T-helper 22 cell (primary cell): ENCODE measurements around the gene DCTN1.
"Not testable (repeated sequence)": the region's sequence is repeated elsewhere in the genome, so short reads cannot be mapped to it uniquely, and the experiment has no call there.

Experiments used
- DNase-seq: peaks from one replicate; pipeline ENCODE4 v3.0.0-alpha.2; 2020; ENCODE audit warnings: low read depth

DCTN1 gene

GRCh38 chr2:74379851-74380789, at the start of gene DCTN1:
Gene DCTN1 (minus strand): TSS chr2:74380311. CDS start chr2:74380037, 274 bp downstream.
- no peak for DNase-seq

- no peak for DNase-seq
These were observed 48.6 kb upstream of the DCTN1 start for GRCh38 chr2:74428675-74429074.

- no peak for DNase-seq
These were observed 47.4 kb upstream of the DCTN1 start for GRCh38 chr2:74427551-74427950.

- no peak for DNase-seq
These were observed 46.2 kb upstream of the DCTN1 start for GRCh38 chr2:74426181-74426758.

- DNase-seq: no peak
These were observed 45.4 kb upstream of the DCTN1 start for GRCh38 chr2:74425523-74425922.

- DNase-seq: no peak
These were observed 44.9 kb upstream of the DCTN1 start for GRCh38 chr2:74424995-74425406.

GRCh38 chr2:74424139-74424992, 44.3 kb upstream of the DCTN1 start:
- no peak for DNase-seq

GRCh38 chr2:74423231-74424095, 43.4 kb upstream of the DCTN1 start:
- no peak for DNase-seq

- peak; percentile 86 for DNase-seq
These were observed 41.2 kb upstream of the DCTN1 start, which contains the start of the genes C2orf81 and WDR54 for GRCh38 chr2:74421221-74421870. Gene C2orf81 (minus strand): TSS chr2:74421619. CDS start chr2:74421560, 59 bp downstream. Gene WDR54 (plus strand): TSS chr2:74421730. CDS start chr2:74422154, 424 bp downstream.

- not testable (repeated sequence) for DNase-seq
These were observed 40.5 kb upstream of the DCTN1 start for GRCh38 chr2:74420443-74421103.

- DNase-seq: no peak
These were observed 39.9 kb upstream of the DCTN1 start for GRCh38 chr2:74420006-74420405.

GRCh38 chr2:74419345-74419744, 39.2 kb upstream of the DCTN1 start:
- DNase-seq: no peak

GRCh38 chr2:74418312-74418711, 38.2 kb upstream of the DCTN1 start:
- DNase-seq: no peak

GRCh38 chr2:74417763-74418162, 37.7 kb upstream of the DCTN1 start:
- no peak for DNase-seq

- DNase-seq: no peak
These were observed 37.1 kb upstream of the DCTN1 start for GRCh38 chr2:74417197-74417596.

- DNase-seq: no peak
These were observed 36.7 kb upstream of the DCTN1 start for GRCh38 chr2:74416778-74417177.

- DNase-seq: no peak
These were observed 35.8 kb upstream of the DCTN1 start for GRCh38 chr2:74415762-74416395.

- no peak for DNase-seq
These were observed 35.0 kb upstream of the DCTN1 start for GRCh38 chr2:74414881-74415761.

GRCh38 chr2:74414441-74414840, 34.3 kb upstream of the DCTN1 start:
- no peak for DNase-seq
